Testis (tissue), 3 donors: ENCODE results near the gene RCAN2. TPM values are rescaled to one million over a fixed set of nuclear protein-coding genes. Genes with fewer than 3 reads are reported as not detected.

Experiments used
- DNase-seq: peaks from one replicate; pipeline ENCODE4 v3.0.0-alpha.2; 2019
- H3K27ac ChIP-seq, 2 donors: fragments of 200-600 bp; sonication (generic); one replicate each; pipeline ENCODE4 v1.5.1; 2019
- H3K27me3 ChIP-seq: fragments of 200-600 bp; sonication (generic); one replicate; pipeline ENCODE4 v1.5.1; 2019
- H3K36me3 ChIP-seq: fragments of 200-600 bp; sonication (generic); one replicate; pipeline ENCODE4 v1.5.1; 2017; ENCODE audit warnings: low read depth; ENCODE audit errors: missing control alignments
- H3K4me1 ChIP-seq: fragments of 200-600 bp; sonication (generic); one replicate; pipeline ENCODE4 v1.5.1; 2019
- H3K4me3 ChIP-seq, 2 donors: fragments of 200-600 bp; sonication (generic); one replicate each; pipeline ENCODE4 v1.5.1; 2017 to 2019
- H3K9me3 ChIP-seq: fragments of 200-600 bp; sonication (generic); one replicate; pipeline ENCODE4 v1.5.1; 2017
- POLR2A ChIP-seq: fragments of 450-650 bp; IDR thresholded peaks from one replicate; pipeline ENCODE4 v1.6.1; 2017; ENCODE audit warnings: antibody characterized with exemption, mild to moderate bottlenecking, moderate library complexity
- WGBS, 2 donors: methylation state at CpG; one replicate each; pipeline ENCODE4 v1.1.5; 2018; 5-methylcytosine and 5-hydroxymethylcytosine counted together
- intact Hi-C: fragments of 100-400 bp; cut with DNase I; formaldehyde crosslinking; loops from one replicate; pipeline ENCODE4 v1.15.1; 2023; ENCODE audit warnings: low total_unique reads
- polyA plus RNA-seq: library from polyadenylated mRNA; stranded (reverse); fragments of 350-450 nt; fragmentation: Illumina TruSeq; extraction: RNeasy Lipid Tissue Mini Kit (QIAGEN cat#74804); gene quantifications from one replicate; pipeline ENCODE4 v1.2.3, GENCODE V29; 2014; ENCODE audit warnings: low read depth, low replicate concordance; ENCODE audit not compliant: insufficient read depth
- total RNA-seq, 2 donors: library from RNA; depleted of rRNA; stranded (reverse); fragments of >200 nt; gene quantifications; one replicate each; pipeline ENCODE4 v1.2.3, GENCODE V29; 2016
- TF ChIP-seq, protein P1 (sequence below), 3 experiments: fragments of 450-650 bp in 2 of 3; fragments of 200-600 bp in 1 of 3; sonication (generic) in 1 of 3; IDR thresholded peaks; one replicate each; pipeline ENCODE4 v1.5.1; 2016 to 2019; ENCODE audit warnings: antibody characterized with exemption in 3 of 3, mild to moderate bottlenecking in 2 of 3, moderate library complexity in 1 of 3

The RCAN2 gene
- total and polyA plus RNA-seq, 3 donors from 2014 or later, result 6.3 to 17.4 (median 7.1) TPM

DNA sequence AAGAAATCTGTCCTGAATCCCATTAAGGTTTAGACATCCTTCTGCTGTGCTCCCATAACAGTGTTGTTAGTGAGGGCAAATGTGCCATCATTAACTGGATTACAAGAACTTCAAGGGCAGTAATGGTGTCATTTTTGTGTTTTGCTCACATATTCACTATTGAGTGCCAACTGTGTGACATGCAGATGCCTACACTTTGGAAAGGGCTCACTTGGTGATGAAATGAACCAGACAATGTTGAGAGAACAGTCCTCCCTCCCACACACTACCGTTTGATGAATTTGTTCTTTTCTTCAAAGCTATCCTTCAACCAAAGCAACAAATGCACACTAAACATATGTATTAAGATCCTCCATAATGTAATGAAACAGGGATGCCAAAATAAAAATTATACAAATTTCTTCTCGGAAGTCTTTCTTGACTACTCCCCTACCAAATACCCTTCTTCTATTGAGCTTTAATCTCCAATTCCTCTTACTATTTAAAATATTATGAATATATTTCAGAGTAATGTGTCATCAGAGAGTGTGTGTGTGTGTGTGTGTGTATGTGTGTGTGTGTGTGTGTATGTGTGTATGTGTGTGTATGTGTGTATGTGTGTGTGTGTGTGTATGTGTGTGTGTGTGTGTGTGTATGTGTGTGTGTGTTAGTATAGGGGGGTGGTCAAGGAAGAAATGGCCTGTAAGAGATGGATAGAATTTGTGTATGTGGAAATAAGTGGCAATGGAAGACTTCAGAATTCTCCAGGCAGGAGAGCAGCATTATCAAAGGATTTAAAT, 228.1 kb downstream of the RCAN2 start:
- peak overlapping the region in 1 of 2 donors; percentile 10 for H3K27ac ChIP-seq
- no peaks in the 10 kb centered on the region for H3K9me3 ChIP-seq
- H3K4me3 ChIP-seq, result no peak overlapping the region
- DNase-seq, result no peak
- no peaks in the 10 kb centered on the region for H3K27me3 ChIP-seq
- intact Hi-C loops, result no loop called here
- WGBS, 2 donors, result 78 to 83% methylated on average over 2 of the region's 2 CpGs
- peaks cover 6% of the 10 kb centered on the region for H3K4me1 ChIP-seq
- no peaks in the 10 kb centered on the region for H3K36me3 ChIP-seq
- no peak for TF ChIP-seq POLR2A
- TF ChIP-seq, protein P1, sequence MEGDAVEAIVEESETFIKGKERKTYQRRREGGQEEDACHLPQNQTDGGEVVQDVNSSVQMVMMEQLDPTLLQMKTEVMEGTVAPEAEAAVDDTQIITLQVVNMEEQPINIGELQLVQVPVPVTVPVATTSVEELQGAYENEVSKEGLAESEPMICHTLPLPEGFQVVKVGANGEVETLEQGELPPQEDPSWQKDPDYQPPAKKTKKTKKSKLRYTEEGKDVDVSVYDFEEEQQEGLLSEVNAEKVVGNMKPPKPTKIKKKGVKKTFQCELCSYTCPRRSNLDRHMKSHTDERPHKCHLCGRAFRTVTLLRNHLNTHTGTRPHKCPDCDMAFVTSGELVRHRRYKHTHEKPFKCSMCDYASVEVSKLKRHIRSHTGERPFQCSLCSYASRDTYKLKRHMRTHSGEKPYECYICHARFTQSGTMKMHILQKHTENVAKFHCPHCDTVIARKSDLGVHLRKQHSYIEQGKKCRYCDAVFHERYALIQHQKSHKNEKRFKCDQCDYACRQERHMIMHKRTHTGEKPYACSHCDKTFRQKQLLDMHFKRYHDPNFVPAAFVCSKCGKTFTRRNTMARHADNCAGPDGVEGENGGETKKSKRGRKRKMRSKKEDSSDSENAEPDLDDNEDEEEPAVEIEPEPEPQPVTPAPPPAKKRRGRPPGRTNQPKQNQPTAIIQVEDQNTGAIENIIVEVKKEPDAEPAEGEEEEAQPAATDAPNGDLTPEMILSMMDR (IDR thresholded peaks at IDR 0.05), result no peak

DNA sequence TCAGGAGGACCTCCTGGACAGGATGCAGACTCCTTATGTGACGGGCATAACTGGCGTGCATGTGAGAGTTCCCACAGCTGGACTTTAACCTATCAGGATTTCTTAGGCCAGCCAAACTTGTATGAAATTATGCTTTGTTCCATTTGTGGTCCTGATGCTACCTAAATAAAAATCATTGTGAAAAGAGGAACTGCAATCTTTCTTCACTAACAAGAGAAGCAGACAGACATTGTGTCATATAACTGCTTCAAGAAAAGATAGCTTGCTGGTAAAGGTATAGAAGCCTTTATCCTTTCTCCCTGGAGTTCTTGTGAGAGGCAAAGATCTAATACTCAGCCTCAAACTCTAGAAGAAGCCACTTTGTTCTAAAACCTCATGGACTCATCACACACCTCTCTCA, 233.0 kb downstream of the RCAN2 start:
- no peak for TF ChIP-seq POLR2A
- TF ChIP-seq, protein P1 (IDR thresholded peaks at IDR 0.05), result no peak
- Histone ChIP-seq H3K9me3 (no peaks in the 10 kb centered on the region), H3K27me3 (no peaks in the 10 kb centered on the region), H3K4me3 (no peak overlapping the region), H3K27ac (peak overlapping the region in 1 of 2 donors; percentile 62), H3K36me3 (no peaks in the 10 kb centered on the region), H3K4me1 (peaks cover 4% of the 10 kb centered on the region)
- no peak for DNase-seq
- intact Hi-C loops, result no loop called here
- 91 to 100% methylated on average over 2 of the region's 2 CpGs for WGBS, 2 donors

GRCh38 chr6:46255528-46255927, 235.7 kb downstream of the RCAN2 start:
- H3K4me1 ChIP-seq, result peaks cover 12% of the 10 kb centered on the region
- no peak for DNase-seq
- WGBS, 2 donors, result 80 to 85% methylated on average over 5 of the region's 5 CpGs
- no peak for TF ChIP-seq POLR2A
- no peak overlapping the region for H3K4me3 ChIP-seq
- H3K27me3 ChIP-seq, result no peaks in the 10 kb centered on the region
- intact Hi-C loops, result no loop called here
- no peaks in the 10 kb centered on the region for H3K9me3 ChIP-seq
- no peaks in the 10 kb centered on the region for H3K36me3 ChIP-seq
- no peak overlapping the region for H3K27ac ChIP-seq

DNA sequence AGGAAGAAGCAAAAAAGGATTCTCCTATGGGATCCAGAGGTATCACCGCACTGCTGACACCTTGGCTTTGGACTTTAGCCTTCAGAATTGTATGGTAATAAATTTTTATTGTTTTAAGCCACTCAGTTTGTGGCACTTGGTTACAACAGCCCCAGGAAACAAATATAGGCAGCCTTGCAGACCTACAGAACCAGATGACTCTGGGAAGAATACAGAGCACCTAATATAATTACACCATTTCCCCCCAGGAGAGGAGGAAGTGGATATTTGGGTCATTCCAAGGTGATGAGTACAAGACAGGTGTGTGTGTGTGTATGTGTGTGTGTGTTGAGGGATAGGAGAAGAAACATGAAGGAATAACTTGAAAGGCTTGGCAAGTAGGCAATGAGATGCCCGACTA, 236.3 kb downstream of the RCAN2 start:
- no peaks in the 10 kb centered on the region for H3K9me3 ChIP-seq
- WGBS, 2 donors, result 95 to 97% methylated on average over 2 of the region's 2 CpGs
- no peak overlapping the region for H3K4me3 ChIP-seq
- H3K36me3 ChIP-seq, result no peaks in the 10 kb centered on the region
- H3K27me3 ChIP-seq, result no peaks in the 10 kb centered on the region
- intact Hi-C loops, result no loop called here
- no peak for DNase-seq
- H3K27ac ChIP-seq, result no peak overlapping the region
- no peak for TF ChIP-seq POLR2A
- TF ChIP-seq, protein P1 (IDR thresholded peaks at IDR 0.05), result no peak
- peaks cover 12% of the 10 kb centered on the region for H3K4me1 ChIP-seq

GRCh38 chr6:46254331-46254730, 236.9 kb downstream of the RCAN2 start:
- Histone ChIP-seq H3K36me3 (no peaks in the 10 kb centered on the region), H3K27ac (no peak overlapping the region), H3K9me3 (no peaks in the 10 kb centered on the region), H3K4me1 (peaks cover 12% of the 10 kb centered on the region), H3K4me3 (no peak overlapping the region), H3K27me3 (no peaks in the 10 kb centered on the region)
- WGBS, 2 donors, result 78 to 83% methylated on average over 1 of the region's 1 CpG
- TF ChIP-seq, protein P1 (IDR thresholded peaks at IDR 0.05), result no peak
- no peak for TF ChIP-seq POLR2A
- DNase-seq, result no peak
- intact Hi-C loops, result no loop called here
